Measurements from ENCODE around the gene FBN1.

The FBN1 gene

GRCh38 chr15:48578965-48579364 lies 66.5 kb downstream of the FBN1 start:
- peaks cover 10% of the 10 kb centered on the region for H3K4me1 Mint-ChIP-seq
- no peak overlapping the region for H3K4me3 Mint-ChIP-seq
- no peaks in the 10 kb centered on the region for H3K27me3 Mint-ChIP-seq (ENCODE audit: low read depth, poor library complexity)
- no peak for DNase-seq
- TF ChIP-seq CTCF (IDR thresholded peaks at IDR 0.05) = no peak
- H3K27ac Mint-ChIP-seq = no peak overlapping the region
- H3K9me3 Mint-ChIP-seq = no peaks in the 10 kb centered on the region
- H3K36me3 Mint-ChIP-seq (ENCODE audit: low read depth) = no peaks in the 10 kb centered on the region

GRCh38 chr15:48577469-48577868 lies 68.0 kb downstream of the FBN1 start:
- H3K4me3 Mint-ChIP-seq = no peak overlapping the region
- no peaks in the 10 kb centered on the region for H3K9me3 Mint-ChIP-seq
- no peaks in the 10 kb centered on the region for H3K36me3 Mint-ChIP-seq (ENCODE audit: low read depth)
- TF ChIP-seq CTCF (IDR thresholded peaks at IDR 0.05) = no peak
- H3K27ac Mint-ChIP-seq = no peak overlapping the region
- no peaks in the 10 kb centered on the region for H3K27me3 Mint-ChIP-seq (ENCODE audit: low read depth, poor library complexity)
- peaks cover 2% of the 10 kb centered on the region for H3K4me1 Mint-ChIP-seq
- no peak for DNase-seq

GRCh38 chr15:48574187-48574586 lies 71.3 kb downstream of the FBN1 start:
- no peaks in the 10 kb centered on the region for H3K36me3 Mint-ChIP-seq (ENCODE audit: low read depth)
- TF ChIP-seq CTCF (IDR thresholded peaks at IDR 0.05) = no peak
- H3K4me1 Mint-ChIP-seq = no peaks in the 10 kb centered on the region
- DNase-seq = no peak
- H3K27me3 Mint-ChIP-seq (ENCODE audit: low read depth, poor library complexity) = no peaks in the 10 kb centered on the region
- H3K4me3 Mint-ChIP-seq = no peak overlapping the region
- H3K27ac Mint-ChIP-seq = no peak overlapping the region
- H3K9me3 Mint-ChIP-seq = no peaks in the 10 kb centered on the region

- H3K36me3 Mint-ChIP-seq (ENCODE audit: low read depth) = no peaks in the 10 kb centered on the region
- H3K4me1 Mint-ChIP-seq = no peaks in the 10 kb centered on the region
- no peak overlapping the region for H3K27ac Mint-ChIP-seq
- H3K27me3 Mint-ChIP-seq (ENCODE audit: low read depth, poor library complexity) = no peaks in the 10 kb centered on the region
- H3K4me3 Mint-ChIP-seq = no peak overlapping the region
- no peak for DNase-seq
- peaks cover 4% of the 10 kb centered on the region for H3K9me3 Mint-ChIP-seq
- TF ChIP-seq CTCF (IDR thresholded peaks at IDR 0.05) = no peak
These were observed 71.7 kb downstream of the FBN1 start for GRCh38 chr15:48573780-48574179.

- no peak overlapping the region for H3K27ac Mint-ChIP-seq
These were observed 72.7 kb downstream of the FBN1 start for GRCh38 chr15:48572823-48573222.

More at GRCh38 chr15:48572823-48573222, 72.7 kb downstream of the FBN1 start:
- DNase-seq = no peak
- no peaks in the 10 kb centered on the region for H3K27me3 Mint-ChIP-seq (ENCODE audit: low read depth, poor library complexity)
- no peak overlapping the region for H3K4me3 Mint-ChIP-seq
- no peaks in the 10 kb centered on the region for H3K36me3 Mint-ChIP-seq (ENCODE audit: low read depth)
- peaks cover 6% of the 10 kb centered on the region for H3K9me3 Mint-ChIP-seq
- TF ChIP-seq CTCF (IDR thresholded peaks at IDR 0.05) = no peak
- no peaks in the 10 kb centered on the region for H3K4me1 Mint-ChIP-seq
